ENCODE results near the gene BCL7A. TPM values are rescaled to one million over a fixed set of nuclear protein-coding genes. Genes with fewer than 3 reads are reported as not detected.

Gene BCL7A
- polyA plus RNA-seq, 2 of the 4 experiments (the other 2 are of a cell fraction): 9.2 to 9.4 TPM

DNA sequence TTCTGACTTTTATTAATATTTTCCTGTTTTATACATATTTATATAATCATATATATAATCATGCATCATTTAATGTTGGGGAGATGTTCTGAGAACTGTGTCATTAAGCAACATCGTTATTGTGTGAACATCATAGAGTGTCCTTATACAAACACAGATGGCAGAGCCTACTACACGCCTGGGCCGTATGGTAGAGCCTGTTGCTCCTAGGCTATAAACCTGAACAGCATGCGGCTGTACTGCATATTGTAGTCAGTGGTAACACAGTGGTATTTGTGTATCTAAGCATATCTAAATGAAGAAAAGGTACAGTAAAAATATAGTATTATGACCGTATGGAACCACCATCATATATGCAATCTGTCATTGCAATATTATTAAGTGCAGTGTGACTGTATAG lies 44.7 kb upstream of the BCL7A start:
- 74% methylated on average over 5 of the region's 5 CpGs for WGBS (ENCODE audit: missing lambda C conversion rate)
- Histone ChIP-seq H3K4me3 (no peak overlapping the region), H3K27ac (no peak overlapping the region), H3K9me3 (peaks cover 3% of the 10 kb centered on the region; the same call in 1 of the 3 replicates), H3K4me1 (no peaks in the 10 kb centered on the region), H3K4me2 (no peak overlapping the region)
- DNase-seq (ENCODE audit: low read depth in 1 of 2, low spot score in 1 of 2) (no peak), ATAC-seq (no peak), FAIRE-seq (no peak)
- CTCF ChIA-PET: interaction anchor here (0.9 kb wide), 1 partner anchor 54 kb away, joined by 4 read pairs; no protein-coding TSS in a partner anchor
- POLR2A ChIA-PET: no interaction called here
- no peak for TF ChIP-seq EP300 (IDR thresholded peaks at IDR 0.05)
- TF ChIP-seq, protein P1, sequence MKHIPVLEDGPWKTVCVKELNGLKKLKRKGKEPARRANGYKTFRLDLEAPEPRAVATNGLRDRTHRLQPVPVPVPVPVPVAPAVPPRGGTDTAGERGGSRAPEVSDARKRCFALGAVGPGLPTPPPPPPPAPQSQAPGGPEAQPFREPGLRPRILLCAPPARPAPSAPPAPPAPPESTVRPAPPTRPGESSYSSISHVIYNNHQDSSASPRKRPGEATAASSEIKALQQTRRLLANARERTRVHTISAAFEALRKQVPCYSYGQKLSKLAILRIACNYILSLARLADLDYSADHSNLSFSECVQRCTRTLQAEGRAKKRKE (CRISPR knock-in tag; IDR thresholded peaks at IDR 0.05; ENCODE audit: low read depth): no peak
- no peak for TF ChIP-seq HDAC2 (IDR thresholded peaks at IDR 0.05)
- TF ChIP-seq, protein P2, sequence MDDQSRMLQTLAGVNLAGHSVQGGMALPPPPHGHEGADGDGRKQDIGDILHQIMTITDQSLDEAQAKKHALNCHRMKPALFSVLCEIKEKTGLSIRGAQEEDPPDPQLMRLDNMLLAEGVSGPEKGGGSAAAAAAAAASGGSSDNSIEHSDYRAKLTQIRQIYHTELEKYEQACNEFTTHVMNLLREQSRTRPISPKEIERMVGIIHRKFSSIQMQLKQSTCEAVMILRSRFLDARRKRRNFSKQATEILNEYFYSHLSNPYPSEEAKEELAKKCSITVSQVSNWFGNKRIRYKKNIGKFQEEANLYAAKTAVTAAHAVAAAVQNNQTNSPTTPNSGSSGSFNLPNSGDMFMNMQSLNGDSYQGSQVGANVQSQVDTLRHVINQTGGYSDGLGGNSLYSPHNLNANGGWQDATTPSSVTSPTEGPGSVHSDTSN (IDR thresholded peaks at IDR 0.05): no peak
- TF ChIP-seq JUN (IDR thresholded peaks at IDR 0.05): no peak
- TF ChIP-seq POLR2AphosphoS2 (conservative IDR thresholded peaks at IDR 0.05; ENCODE audit: low read length): no peak
- TF ChIP-seq EHF (CRISPR knock-in tag; IDR thresholded peaks at IDR 0.05): no peak
- no peak for TF ChIP-seq HEYL (CRISPR knock-in tag; IDR thresholded peaks at IDR 0.05)
- TF ChIP-seq, protein P3, sequence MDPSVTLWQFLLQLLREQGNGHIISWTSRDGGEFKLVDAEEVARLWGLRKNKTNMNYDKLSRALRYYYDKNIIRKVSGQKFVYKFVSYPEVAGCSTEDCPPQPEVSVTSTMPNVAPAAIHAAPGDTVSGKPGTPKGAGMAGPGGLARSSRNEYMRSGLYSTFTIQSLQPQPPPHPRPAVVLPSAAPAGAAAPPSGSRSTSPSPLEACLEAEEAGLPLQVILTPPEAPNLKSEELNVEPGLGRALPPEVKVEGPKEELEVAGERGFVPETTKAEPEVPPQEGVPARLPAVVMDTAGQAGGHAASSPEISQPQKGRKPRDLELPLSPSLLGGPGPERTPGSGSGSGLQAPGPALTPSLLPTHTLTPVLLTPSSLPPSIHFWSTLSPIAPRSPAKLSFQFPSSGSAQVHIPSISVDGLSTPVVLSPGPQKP (IDR thresholded peaks at IDR 0.05; ENCODE audit: low read depth, low read length): no peak
- no peak for TF ChIP-seq KDM1A (IDR thresholded peaks at IDR 0.05; ENCODE audit: low read depth)
- no peak for TF ChIP-seq HOXB13 (CRISPR knock-in tag; IDR thresholded peaks at IDR 0.05; ENCODE audit: low read depth)
- TF ChIP-seq TP53 (CRISPR knock-in tag; IDR thresholded peaks at IDR 0.05): no peak
- TF ChIP-seq FOXS1 (CRISPR knock-in tag; IDR thresholded peaks at IDR 0.05): no peak
- no peak for TF ChIP-seq JUNB (IDR thresholded peaks at IDR 0.05)

DNA sequence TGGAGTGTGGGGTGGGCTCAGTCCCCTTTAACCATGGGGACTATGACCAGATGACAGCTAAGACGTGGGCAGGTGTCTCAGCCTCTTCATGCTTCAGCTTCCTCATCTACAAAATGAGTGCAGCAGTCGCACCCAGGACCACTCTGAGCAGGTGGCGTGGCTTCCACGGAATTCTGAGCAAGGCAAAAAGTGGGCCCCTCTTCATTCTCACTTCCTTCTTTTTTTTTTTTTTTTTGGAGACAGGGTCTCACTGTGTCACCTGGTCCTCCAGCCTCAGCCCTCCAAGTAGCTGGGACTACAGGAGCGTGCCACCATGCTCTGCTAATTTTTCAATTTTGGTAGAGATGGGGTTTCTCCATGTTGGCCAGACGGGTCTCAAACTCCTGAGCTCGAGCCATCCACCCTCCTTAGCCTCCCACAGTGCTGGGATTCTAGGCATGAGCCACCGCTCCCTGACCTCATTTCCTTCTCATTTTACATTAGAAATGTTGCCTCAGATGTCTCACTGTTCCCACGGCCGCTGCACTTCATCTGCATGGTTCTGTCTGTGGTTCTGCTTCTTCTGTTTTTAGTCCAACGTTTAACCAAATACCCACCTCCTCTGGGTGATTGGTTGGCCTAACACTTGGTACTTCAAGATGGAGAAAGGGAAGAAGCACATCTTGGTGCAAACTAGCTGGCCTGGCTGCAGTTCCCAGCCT lies 41.3 kb upstream of the BCL7A start:
- CTCF ChIA-PET: no interaction called here
- POLR2A ChIA-PET: no interaction called here
- ATAC-seq (peak in 1 of 2 experiments; percentile 27; a peak in 3 of 6 replicates), FAIRE-seq (no peak), DNase-seq (ENCODE audit: low read depth in 1 of 2, low spot score in 1 of 2) (no peak)
- H3K4me1 ChIP-seq: no peaks in the 10 kb centered on the region
- H3K9me3 ChIP-seq: no peaks in the 10 kb centered on the region
- 72% methylated on average over 11 of the region's 11 CpGs for WGBS (ENCODE audit: missing lambda C conversion rate)
- H3K4me2 ChIP-seq: no peak overlapping the region
- no peak overlapping the region for H3K27ac ChIP-seq
- no peak overlapping the region for H3K4me3 ChIP-seq
- TF ChIP-seq MYC (IDR thresholded peaks at IDR 0.05; ENCODE audit: borderline replicate concordance, low read length) (no peak), ZC3H11A (IDR thresholded peaks at IDR 0.05) (no peak), HDAC2 (IDR thresholded peaks at IDR 0.05) (no peak), RAD21 (conservative IDR thresholded peaks at IDR 0.05 in 1 of 2, IDR thresholded peaks at IDR 0.05 in 1 of 2) (no peak), ZSCAN20 (CRISPR knock-in tag; IDR thresholded peaks at IDR 0.05) (no peak), CBX2 (IDR thresholded peaks at IDR 0.05; ENCODE audit: borderline replicate concordance, low read depth) (no peak), EHF (CRISPR knock-in tag; IDR thresholded peaks at IDR 0.05) (no peak), ZNF302 (CRISPR knock-in tag; IDR thresholded peaks at IDR 0.05) (no peak)
- TF ChIP-seq, protein P4, sequence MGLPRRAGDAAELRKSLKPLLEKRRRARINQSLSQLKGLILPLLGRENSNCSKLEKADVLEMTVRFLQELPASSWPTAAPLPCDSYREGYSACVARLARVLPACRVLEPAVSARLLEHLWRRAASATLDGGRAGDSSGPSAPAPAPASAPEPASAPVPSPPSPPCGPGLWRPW (IDR thresholded peaks at IDR 0.05): no peak
- TF ChIP-seq, protein P5, sequence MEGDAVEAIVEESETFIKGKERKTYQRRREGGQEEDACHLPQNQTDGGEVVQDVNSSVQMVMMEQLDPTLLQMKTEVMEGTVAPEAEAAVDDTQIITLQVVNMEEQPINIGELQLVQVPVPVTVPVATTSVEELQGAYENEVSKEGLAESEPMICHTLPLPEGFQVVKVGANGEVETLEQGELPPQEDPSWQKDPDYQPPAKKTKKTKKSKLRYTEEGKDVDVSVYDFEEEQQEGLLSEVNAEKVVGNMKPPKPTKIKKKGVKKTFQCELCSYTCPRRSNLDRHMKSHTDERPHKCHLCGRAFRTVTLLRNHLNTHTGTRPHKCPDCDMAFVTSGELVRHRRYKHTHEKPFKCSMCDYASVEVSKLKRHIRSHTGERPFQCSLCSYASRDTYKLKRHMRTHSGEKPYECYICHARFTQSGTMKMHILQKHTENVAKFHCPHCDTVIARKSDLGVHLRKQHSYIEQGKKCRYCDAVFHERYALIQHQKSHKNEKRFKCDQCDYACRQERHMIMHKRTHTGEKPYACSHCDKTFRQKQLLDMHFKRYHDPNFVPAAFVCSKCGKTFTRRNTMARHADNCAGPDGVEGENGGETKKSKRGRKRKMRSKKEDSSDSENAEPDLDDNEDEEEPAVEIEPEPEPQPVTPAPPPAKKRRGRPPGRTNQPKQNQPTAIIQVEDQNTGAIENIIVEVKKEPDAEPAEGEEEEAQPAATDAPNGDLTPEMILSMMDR (IDR thresholded peaks at IDR 0.05): no peak

All from A549 (cell line).